GM23248 (cell line): ENCODE results near the gene PPP1R16B. TPM values are rescaled to one million over a fixed set of nuclear protein-coding genes. Genes with fewer than 3 reads are reported as not detected.

ENCODE experiments used
- DNase-seq: peaks from one replicate; pipeline ENCODE4 v3.0.0-alpha.2; 2015
- H2AFZ ChIP-seq: fragments of 200-600 bp; sonication (generic); 2 replicates; pipeline ENCODE4 v1.6.1; 2016; ENCODE audit warnings: antibody characterized with exemption
- H3F3A ChIP-seq: fragments of 200-600 bp; sonication (generic); 2 replicates; pipeline ENCODE4 v1.6.1; 2016; ENCODE audit warnings: mild to moderate bottlenecking, antibody characterized with exemption, mixed run types; ENCODE audit not compliant: insufficient read depth
- H3K27ac ChIP-seq: fragments of 200-600 bp; sonication (generic); 2 replicates; pipeline ENCODE4 v1.5.1; 2016; ENCODE audit warnings: mild to moderate bottlenecking
- H3K27me3 ChIP-seq: fragments of 200-600 bp; sonication (generic); replicated peaks from 2 replicates; pipeline ENCODE4 v1.6.1; 2016; ENCODE audit warnings: mild to moderate bottlenecking; ENCODE audit not compliant: insufficient read depth
- H3K36me3 ChIP-seq: fragments of 200-600 bp; sonication (generic); 2 replicates; pipeline ENCODE4 v1.6.1; 2016; ENCODE audit warnings: low read depth, mild to moderate bottlenecking
- H3K4me1 ChIP-seq: fragments of 200-600 bp; sonication (generic); 2 replicates; pipeline ENCODE4 v1.6.1; 2016; ENCODE audit warnings: mild to moderate bottlenecking; ENCODE audit not compliant: insufficient read depth
- H3K4me2 ChIP-seq: fragments of 200-600 bp; sonication (generic); one replicate; pipeline ENCODE4 v1.6.1; 2016; ENCODE audit warnings: mild to moderate bottlenecking; ENCODE audit not compliant: unreplicated experiment
- H3K4me3 ChIP-seq: fragments of 200-600 bp; sonication (generic); 2 replicates; pipeline ENCODE4 v1.5.1; 2016; ENCODE audit warnings: mild to moderate bottlenecking
- H3K79me2 ChIP-seq: fragments of 200-600 bp; sonication (generic); 2 replicates; pipeline ENCODE4 v1.6.1; 2016; ENCODE audit warnings: mild to moderate bottlenecking; ENCODE audit not compliant: insufficient read depth
- H3K9ac ChIP-seq: fragments of 200-600 bp; sonication (generic); 2 replicates; pipeline ENCODE4 v1.6.1; 2016; ENCODE audit warnings: mild to moderate bottlenecking
- H3K9me2 ChIP-seq: fragments of 200-600 bp; sonication (generic); 2 replicates; pipeline ENCODE4 v1.6.1; 2016; ENCODE audit warnings: mixed run types, mild to moderate bottlenecking, moderate library complexity; ENCODE audit not compliant: insufficient read depth
- H3K9me3 ChIP-seq: fragments of 200-600 bp; sonication (generic); one replicate; pipeline ENCODE4 v1.6.1; 2017; ENCODE audit warnings: low read depth
- H4K20me1 ChIP-seq: fragments of 200-600 bp; sonication (generic); 2 replicates; pipeline ENCODE4 v1.6.0; 2016; ENCODE audit not compliant: insufficient read depth
- EZH2 ChIP-seq: fragments of 200-600 bp; sonication (generic); IDR thresholded peaks from 2 replicates; pipeline ENCODE4 v1.6.1; 2018; ENCODE audit warnings: antibody characterized with exemption, mild to moderate bottlenecking; ENCODE audit not compliant: insufficient read depth, poor library complexity, severe bottlenecking
- EZH2phosphoT487 ChIP-seq: fragments of 200-600 bp; sonication (generic); IDR thresholded peaks from 2 replicates; pipeline ENCODE4 v1.6.1; 2018; ENCODE audit warnings: antibody characterized with exemption, moderate library complexity, mild to moderate bottlenecking, low read depth; ENCODE audit not compliant: insufficient read depth
- WGBS, 2 experiments: methylation state at CpG; one replicate each; pipeline ENCODE4 v1.1.6; 2015 to 2017; ENCODE audit warnings: low lambda C conversion rate in 2 of 2, low coverage in 1 of 2; ENCODE audit errors: missing lambda C conversion rate in 2 of 2; 5-methylcytosine and 5-hydroxymethylcytosine counted together
- in situ Hi-C: fragments of 300-500 bp; cut with MboI; formaldehyde crosslinking; loops from 2 replicates; pipeline ENCODE4 v1.15.0; 2020
- polyA plus RNA-seq: library from polyadenylated mRNA; unstranded; fragments of >200 nt; fragmentation: Nextera tagmentation; extraction: Ambion mirVana; gene quantifications from 2 replicates; pipeline ENCODE4 v1.2.1, GENCODE V29; 2016
- total RNA-seq: library from RNA; depleted of rRNA; stranded (reverse); fragments of >200 nt; shearing (Covaris generic); gene quantifications from 2 replicates; pipeline ENCODE4 v1.2.3, GENCODE V29; 2014

Gene PPP1R16B
- total and polyA plus RNA-seq, 2 experiments from 2014 or later, result not detected

DNA sequence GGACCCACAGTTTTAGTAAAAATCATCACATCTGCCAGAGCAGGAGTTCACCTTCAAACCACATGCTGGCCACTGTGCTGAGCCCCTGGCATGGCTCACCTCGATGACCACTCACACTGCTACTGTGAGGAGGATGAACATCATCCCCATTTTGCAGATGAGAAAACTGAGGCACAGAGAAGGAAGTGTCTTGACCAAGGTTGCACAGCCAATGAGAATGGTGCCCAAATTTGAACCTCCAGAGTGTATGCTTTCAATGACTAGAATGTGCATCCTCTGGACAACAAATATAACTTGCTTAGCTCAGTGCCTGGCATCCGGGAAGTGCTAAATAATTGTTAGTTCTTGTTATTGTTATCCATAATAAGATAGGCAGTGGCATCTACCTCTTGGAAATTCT, 83.6 kb downstream of the PPP1R16B start:
- H3K79me2 ChIP-seq, result no peaks in the 10 kb centered on the region
- TF ChIP-seq EZH2 (no peak), EZH2phosphoT487 (no peak)
- H2AFZ ChIP-seq, result no peak overlapping the region
- H3K36me3 ChIP-seq, result no peaks in the 10 kb centered on the region
- H3K9ac ChIP-seq, result no peak overlapping the region
- DNase-seq, result no peak
- H3K27me3 ChIP-seq, result peaks cover 5% of the 10 kb centered on the region; the same call in 1 of the 2 replicates
- 36 to 42% methylated on average over 2 of the region's 2 CpGs for WGBS, 2 experiments
- H3K4me1 ChIP-seq, result no peaks in the 10 kb centered on the region
- H3K4me3 ChIP-seq, result no peak overlapping the region
- no peaks in the 10 kb centered on the region for H4K20me1 ChIP-seq
- in situ Hi-C loops, result no loop called here
- no peaks in the 10 kb centered on the region for H3K9me3 ChIP-seq
- no peak overlapping the region for H3K4me2 ChIP-seq
- no peak overlapping the region for H3K27ac ChIP-seq
- H3K9me2 ChIP-seq, result no peaks in the 10 kb centered on the region
- H3F3A ChIP-seq, result no peaks in the 10 kb centered on the region

- Histone ChIP-seq H3K4me2 (no peak overlapping the region), H3K27me3 (peaks cover 8% of the 10 kb centered on the region; the same call in 1 of the 2 replicates), H3F3A (no peaks in the 10 kb centered on the region), H4K20me1 (no peaks in the 10 kb centered on the region), H3K27ac (no peak overlapping the region), H3K9me2 (no peaks in the 10 kb centered on the region), H3K79me2 (no peaks in the 10 kb centered on the region), H3K4me3 (no peak overlapping the region), H3K9me3 (no peaks in the 10 kb centered on the region), H3K36me3 (no peaks in the 10 kb centered on the region), H3K9ac (no peak overlapping the region), H2AFZ (no peak overlapping the region), H3K4me1 (no peaks in the 10 kb centered on the region)
- TF ChIP-seq EZH2phosphoT487, result no peak
- no peak for TF ChIP-seq EZH2
- WGBS, 2 experiments, result 29 to 37% methylated on average over 13 of the region's 13 CpGs
- in situ Hi-C loops, result no loop called here
- DNase-seq, result no peak
These were observed 84.4 kb downstream of the PPP1R16B start for GRCh38 chr20:38889792-38890496.

DNA sequence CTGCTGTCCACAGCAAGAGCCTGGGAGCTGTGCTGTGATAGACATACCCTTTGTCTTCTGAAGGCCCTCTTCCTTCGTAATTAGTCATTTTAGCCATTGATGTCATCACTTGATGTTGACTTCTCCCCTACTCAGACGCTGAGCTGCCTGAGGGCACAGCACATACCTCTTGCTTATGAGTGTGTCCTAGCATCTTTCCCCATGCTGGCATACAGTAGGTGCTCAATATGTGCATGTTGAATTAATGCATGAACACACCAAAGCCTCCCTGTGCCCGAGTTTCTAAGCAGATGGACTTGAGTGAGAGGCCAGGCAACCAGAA, 85.0 kb downstream of the PPP1R16B start:
- Histone ChIP-seq H4K20me1 (no peaks in the 10 kb centered on the region), H3K79me2 (no peaks in the 10 kb centered on the region), H3K4me2 (no peak overlapping the region), H3K4me3 (no peak overlapping the region), H3K27me3 (peaks cover 11% of the 10 kb centered on the region; the same call in 1 of the 2 replicates), H3K9me3 (no peaks in the 10 kb centered on the region), H3K4me1 (no peaks in the 10 kb centered on the region), H3K9me2 (no peaks in the 10 kb centered on the region), H3F3A (no peaks in the 10 kb centered on the region), H2AFZ (no peak overlapping the region), H3K27ac (no peak overlapping the region), H3K36me3 (no peaks in the 10 kb centered on the region), H3K9ac (no peak overlapping the region)
- WGBS, 2 experiments, result 18 to 23% methylated on average over 3 of the region's 3 CpGs
- peak; percentile 11 for DNase-seq
- in situ Hi-C loops, result no loop called here
- TF ChIP-seq EZH2 (no peak), EZH2phosphoT487 (no peak)

GRCh38 chr20:38892091-38892981, 86.8 kb downstream of the PPP1R16B start:
- WGBS, 2 experiments, result 60 to 67% methylated on average over 11 of the region's 11 CpGs
- Histone ChIP-seq H3K79me2 (no peaks in the 10 kb centered on the region), H2AFZ (no peak overlapping the region), H3K9me3 (no peaks in the 10 kb centered on the region), H3K4me1 (no peaks in the 10 kb centered on the region), H3K4me2 (no peak overlapping the region), H3K9ac (no peak overlapping the region), H3F3A (no peaks in the 10 kb centered on the region), H4K20me1 (no peaks in the 10 kb centered on the region), H3K27ac (no peak overlapping the region), H3K36me3 (no peaks in the 10 kb centered on the region), H3K4me3 (no peak overlapping the region), H3K9me2 (no peaks in the 10 kb centered on the region), H3K27me3 (peaks cover 18% of the 10 kb centered on the region)
- in situ Hi-C loops, result no loop called here
- no peak for DNase-seq
- TF ChIP-seq EZH2phosphoT487, result no peak
- TF ChIP-seq EZH2, result no peak
